ENCODE data around the gene VIM.

- TF ChIP-seq, protein P1, sequence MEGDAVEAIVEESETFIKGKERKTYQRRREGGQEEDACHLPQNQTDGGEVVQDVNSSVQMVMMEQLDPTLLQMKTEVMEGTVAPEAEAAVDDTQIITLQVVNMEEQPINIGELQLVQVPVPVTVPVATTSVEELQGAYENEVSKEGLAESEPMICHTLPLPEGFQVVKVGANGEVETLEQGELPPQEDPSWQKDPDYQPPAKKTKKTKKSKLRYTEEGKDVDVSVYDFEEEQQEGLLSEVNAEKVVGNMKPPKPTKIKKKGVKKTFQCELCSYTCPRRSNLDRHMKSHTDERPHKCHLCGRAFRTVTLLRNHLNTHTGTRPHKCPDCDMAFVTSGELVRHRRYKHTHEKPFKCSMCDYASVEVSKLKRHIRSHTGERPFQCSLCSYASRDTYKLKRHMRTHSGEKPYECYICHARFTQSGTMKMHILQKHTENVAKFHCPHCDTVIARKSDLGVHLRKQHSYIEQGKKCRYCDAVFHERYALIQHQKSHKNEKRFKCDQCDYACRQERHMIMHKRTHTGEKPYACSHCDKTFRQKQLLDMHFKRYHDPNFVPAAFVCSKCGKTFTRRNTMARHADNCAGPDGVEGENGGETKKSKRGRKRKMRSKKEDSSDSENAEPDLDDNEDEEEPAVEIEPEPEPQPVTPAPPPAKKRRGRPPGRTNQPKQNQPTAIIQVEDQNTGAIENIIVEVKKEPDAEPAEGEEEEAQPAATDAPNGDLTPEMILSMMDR (IDR thresholded peaks at IDR 0.05; ENCODE audit: low read depth, low read length) = no peak
- TF ChIP-seq EZH2phosphoT487 (IDR thresholded peaks at IDR 0.05; ENCODE audit: low read depth) = no peak
These were observed 1.1 kb upstream of the VIM start for GRCh38 chr10:17226891-17227303.
